Trophoblast cell (in vitro differentiated cells and primary cell): ENCODE measurements around the gene JADE2.
A peak's percentile ranks its signal among the peaks of the same experiment; 100 is the strongest.

Experiments used
- DNase-seq, 2 donors: peaks; one replicate each; pipeline ENCODE4 v3.0.0-alpha.2; 2016
- H2AFZ ChIP-seq: 2 replicates; pipeline ENCODE4 v1.6.1; 2013; ENCODE audit warnings: low read length, moderate library complexity, mild to moderate bottlenecking; ENCODE audit not compliant: insufficient read depth, poor library complexity
- H2AK5ac ChIP-seq: 2 replicates; pipeline ENCODE4 v1.6.1; 2013; ENCODE audit warnings: mild to moderate bottlenecking, low read length
- H2BK120ac ChIP-seq: 2 replicates; pipeline ENCODE4 v1.6.1; 2013; ENCODE audit warnings: low read length, mild to moderate bottlenecking, moderate library complexity; ENCODE audit not compliant: insufficient read depth, poor library complexity
- H2BK12ac ChIP-seq: 2 replicates; pipeline ENCODE4 v1.6.1; 2013; ENCODE audit warnings: mild to moderate bottlenecking, low read length, moderate library complexity
- H2BK5ac ChIP-seq: 2 replicates; pipeline ENCODE4 v1.6.1; 2013; ENCODE audit warnings: low read length, low read depth, moderate library complexity, mild to moderate bottlenecking; ENCODE audit not compliant: poor library complexity
- H3K14ac ChIP-seq: 2 replicates; pipeline ENCODE4 v1.6.1; 2013; ENCODE audit warnings: mild to moderate bottlenecking, low read length
- H3K18ac ChIP-seq: 2 replicates; pipeline ENCODE4 v1.6.1; 2013; ENCODE audit warnings: mild to moderate bottlenecking, low read length
- H3K23ac ChIP-seq: 2 replicates; pipeline ENCODE4 v1.6.1; 2013; ENCODE audit warnings: low read length
- H3K27ac ChIP-seq: 2 replicates; pipeline ENCODE4 v1.5.1; 2013; ENCODE audit warnings: low read depth, mild to moderate bottlenecking, inconsistent platforms, low read length, moderate library complexity
- H3K27me3 ChIP-seq: 2 replicates; pipeline ENCODE4 v1.6.1; 2013; ENCODE audit warnings: inconsistent platforms, mild to moderate bottlenecking, low read length, moderate library complexity; ENCODE audit not compliant: insufficient read depth
- H3K36me3 ChIP-seq, 2 experiments: 1 replicate in 1 of 2; 2 replicates in 1 of 2; pipeline ENCODE4 v1.6.1; 2013; ENCODE audit warnings: low read length in 2 of 2, mild to moderate bottlenecking in 2 of 2, moderate library complexity in 1 of 2; ENCODE audit not compliant: insufficient read depth in 2 of 2, control insufficient read depth in 1 of 2
- H3K4ac ChIP-seq: 2 replicates; pipeline ENCODE4 v1.6.1; 2013; ENCODE audit warnings: low read depth, mild to moderate bottlenecking, low read length, moderate library complexity
- H3K4me1 ChIP-seq, 2 experiments: 1 replicate in 1 of 2; 2 replicates in 1 of 2; pipeline ENCODE4 v1.6.1; 2013; ENCODE audit warnings: low read length in 2 of 2, mild to moderate bottlenecking in 2 of 2, moderate library complexity in 1 of 2; ENCODE audit not compliant: insufficient read depth in 2 of 2, control insufficient read depth in 1 of 2
- H3K4me2 ChIP-seq: 2 replicates; pipeline ENCODE4 v1.6.1; 2013; ENCODE audit warnings: inconsistent platforms, mild to moderate bottlenecking, low read length, moderate library complexity
- H3K4me3 ChIP-seq: 2 replicates; pipeline ENCODE4 v1.5.1; 2013; ENCODE audit warnings: mild to moderate bottlenecking, low read depth, low read length, inconsistent platforms
- H3K79me1 ChIP-seq: one replicate; pipeline ENCODE4 v1.6.1; 2013; ENCODE audit warnings: low read length
- H3K79me2 ChIP-seq: 2 replicates; pipeline ENCODE4 v1.6.1; 2013; ENCODE audit warnings: low read length, mild to moderate bottlenecking; ENCODE audit not compliant: control insufficient read depth, insufficient read depth, poor library complexity
- H3K9ac ChIP-seq: 2 replicates; pipeline ENCODE4 v1.6.1; 2013; ENCODE audit warnings: mild to moderate bottlenecking, low read length
- H3K9me3 ChIP-seq: 2 replicates; pipeline ENCODE4 v1.6.1; 2013; ENCODE audit warnings: low read depth, mild to moderate bottlenecking, control low read depth, inconsistent platforms, low read length; ENCODE audit not compliant: insufficient read depth
- H4K12ac ChIP-seq: 2 replicates; pipeline ENCODE4 v1.6.1; 2013; ENCODE audit warnings: low read depth, mild to moderate bottlenecking, low read length, moderate library complexity
- H4K8ac ChIP-seq: 2 replicates; pipeline ENCODE4 v1.6.1; 2013; ENCODE audit warnings: low read depth, mild to moderate bottlenecking, low read length, moderate library complexity
- H4K91ac ChIP-seq: one replicate; pipeline ENCODE4 v1.6.1; 2013; ENCODE audit warnings: low read depth, mild to moderate bottlenecking, low read length, moderate library complexity
- WGBS: extraction: QIAGEN DNeasy Blood & Tissue Kit; methylation state at CpG from one replicate; pipeline ENCODE4 v1.1.7; 2013; ENCODE audit warnings: missing lambda C conversion rate; ENCODE audit not compliant: insufficient read length, insufficient coverage; ENCODE audit errors: extremely low coverage; 5-methylcytosine and 5-hydroxymethylcytosine counted together

JADE2 gene

DNA sequence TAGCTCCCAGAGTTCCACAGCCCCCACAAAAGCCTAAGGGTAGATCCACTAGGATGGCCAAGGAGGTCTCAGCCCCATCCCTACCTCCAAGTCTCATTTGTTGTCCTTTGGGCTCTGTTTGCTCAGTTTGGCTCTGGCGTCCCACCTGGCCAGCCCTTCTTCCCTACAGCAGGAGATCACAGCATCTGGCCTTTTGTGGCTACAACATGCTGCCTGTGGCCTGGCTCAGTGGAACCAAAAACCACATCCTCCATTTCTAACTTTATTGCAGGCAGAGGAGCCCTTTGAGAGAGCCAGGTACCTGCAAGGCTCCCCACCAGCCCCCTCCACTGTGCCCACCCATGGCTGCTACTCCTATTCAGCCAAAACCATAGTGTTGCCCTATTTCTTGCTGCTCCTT, 11.4 kb downstream of the JADE2 start:
- Histone ChIP-seq H4K12ac (no peak overlapping the region), H3K23ac (no peak overlapping the region), H2BK120ac (no peak overlapping the region), H3K18ac (no peak overlapping the region), H3K9ac (no peak overlapping the region), H3K27ac (no peak overlapping the region), H3K4me3 (no peak overlapping the region), H3K14ac (no peak overlapping the region), H3K79me2 (no peaks in the 10 kb centered on the region), H3K4me2 (no peak overlapping the region), H3K27me3 (no peaks in the 10 kb centered on the region), H3K4me1 (no peaks in the 10 kb centered on the region), H3K79me1 (no peaks in the 10 kb centered on the region), H3K4ac (no peak overlapping the region), H2BK12ac (no peak overlapping the region), H3K9me3 (no peaks in the 10 kb centered on the region), H2AFZ (no peak overlapping the region), H4K91ac (no peak overlapping the region), H3K36me3 (no peaks in the 10 kb centered on the region), H4K8ac (no peak overlapping the region), H2BK5ac (no peak overlapping the region), H2AK5ac (no peak overlapping the region)
- DNase-seq, result no peak
- no CpG with 5 or more reads among the region's 1 CpG for WGBS

DNA sequence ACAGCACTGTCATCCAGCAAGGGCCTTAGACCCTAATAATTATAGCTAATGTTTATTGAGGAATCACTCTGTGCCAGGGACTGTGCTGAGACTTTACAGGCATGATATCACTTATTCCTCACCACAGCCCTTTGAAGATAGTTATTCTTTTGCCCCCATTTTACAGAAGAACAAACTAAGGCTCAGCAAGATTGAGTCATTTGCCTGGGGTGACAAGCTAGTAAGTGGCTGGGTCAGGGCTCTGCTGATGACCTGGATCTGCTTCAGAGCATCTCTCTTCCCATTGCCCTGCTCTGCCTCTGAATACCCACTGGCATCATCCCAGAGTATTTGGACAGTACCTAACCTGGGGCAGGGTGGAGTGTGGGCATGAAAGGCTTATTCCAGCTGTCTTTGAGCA, 11.8 kb downstream of the JADE2 start:
- Histone ChIP-seq H3K27ac (no peak overlapping the region), H3K9ac (no peak overlapping the region), H3K4me2 (no peak overlapping the region), H2BK5ac (no peak overlapping the region), H2BK12ac (no peak overlapping the region), H3K9me3 (no peaks in the 10 kb centered on the region), H3K79me2 (no peaks in the 10 kb centered on the region), H3K14ac (no peak overlapping the region), H4K12ac (no peak overlapping the region), H4K8ac (no peak overlapping the region), H2AK5ac (no peak overlapping the region), H3K18ac (no peak overlapping the region), H2BK120ac (no peak overlapping the region), H4K91ac (no peak overlapping the region), H3K79me1 (no peaks in the 10 kb centered on the region), H3K4me1 (no peaks in the 10 kb centered on the region), H3K4me3 (no peak overlapping the region), H2AFZ (no peak overlapping the region), H3K27me3 (no peaks in the 10 kb centered on the region), H3K4ac (no peak overlapping the region), H3K23ac (no peak overlapping the region), H3K36me3 (no peaks in the 10 kb centered on the region)
- DNase-seq, result no peak

DNA sequence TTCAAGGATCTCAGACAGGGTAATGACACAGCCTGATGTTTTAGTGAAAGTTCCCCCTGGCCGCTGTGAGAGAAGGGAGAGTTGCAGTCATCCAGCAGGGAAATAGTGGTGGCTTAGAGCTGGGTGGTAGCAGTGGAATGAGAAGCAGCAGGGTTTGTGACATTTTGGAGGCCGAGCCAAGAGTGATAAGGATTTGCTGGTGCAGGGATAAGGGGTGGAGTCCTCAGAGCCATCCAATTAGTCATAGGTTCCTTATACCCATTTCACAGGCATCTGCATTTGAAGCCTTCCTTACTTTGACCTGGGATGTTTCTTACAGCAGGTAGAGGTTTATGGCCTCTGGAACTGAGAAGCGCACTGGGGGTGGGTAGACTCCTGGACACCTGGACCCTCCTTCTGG, 12.8 kb downstream of the JADE2 start:
- Histone ChIP-seq H3K18ac (no peak overlapping the region), H3K79me1 (no peaks in the 10 kb centered on the region), H3K9ac (no peak overlapping the region), H4K12ac (no peak overlapping the region), H2BK5ac (no peak overlapping the region), H3K23ac (no peak overlapping the region), H3K4me3 (no peak overlapping the region), H3K4ac (no peak overlapping the region), H2AK5ac (no peak overlapping the region), H3K14ac (no peak overlapping the region), H3K79me2 (no peaks in the 10 kb centered on the region), H4K91ac (no peak overlapping the region), H4K8ac (no peak overlapping the region), H2AFZ (no peak overlapping the region), H2BK120ac (no peak overlapping the region), H2BK12ac (no peak overlapping the region), H3K36me3 (no peaks in the 10 kb centered on the region), H3K4me1 (no peaks in the 10 kb centered on the region), H3K4me2 (no peak overlapping the region), H3K27me3 (no peaks in the 10 kb centered on the region), H3K27ac (no peak overlapping the region), H3K9me3 (no peaks in the 10 kb centered on the region)
- WGBS, result no CpG with 5 or more reads among the region's 3 CpGs
- peak in 1 of 2 donors; percentile 51 for DNase-seq

DNA sequence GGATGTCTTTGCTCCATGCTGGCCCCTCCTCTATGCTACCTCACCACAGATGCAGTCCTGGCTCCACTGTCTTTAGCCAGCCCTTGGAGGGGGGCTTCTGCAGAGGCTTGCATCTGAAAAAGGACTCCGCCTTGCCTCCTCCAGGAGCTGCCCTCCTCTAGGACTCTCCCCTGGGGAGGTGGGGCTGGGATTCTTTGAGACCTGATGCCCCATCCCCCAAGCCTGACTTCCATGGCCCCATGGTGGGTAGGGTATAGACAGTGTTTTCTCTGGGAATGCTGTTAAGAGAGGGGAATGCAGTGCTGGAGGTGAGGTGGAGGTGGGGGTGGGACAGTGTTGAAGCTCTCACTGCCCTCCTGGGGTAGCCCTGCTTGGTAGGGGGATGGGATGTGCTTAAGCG, 14.3 kb downstream of the JADE2 start:
- H3K4me1 ChIP-seq, result no peaks in the 10 kb centered on the region
- WGBS, result no CpG with 5 or more reads among the region's 2 CpGs
- H4K12ac ChIP-seq, result no peak overlapping the region

More for the DNA sequence above, 14.3 kb downstream of the JADE2 start:
- Histone ChIP-seq H3K27me3 (no peaks in the 10 kb centered on the region), H3K79me1 (no peaks in the 10 kb centered on the region), H3K9me3 (no peaks in the 10 kb centered on the region), H3K4me3 (no peak overlapping the region), H3K4me2 (no peak overlapping the region), H2BK5ac (no peak overlapping the region), H3K36me3 (no peaks in the 10 kb centered on the region), H4K8ac (no peak overlapping the region), H3K9ac (no peak overlapping the region), H3K4ac (no peak overlapping the region), H2BK12ac (no peak overlapping the region), H3K79me2 (no peaks in the 10 kb centered on the region), H3K23ac (no peak overlapping the region), H3K18ac (no peak overlapping the region), H2AK5ac (no peak overlapping the region), H2BK120ac (no peak overlapping the region), H3K14ac (no peak overlapping the region), H4K91ac (no peak overlapping the region), H2AFZ (no peak overlapping the region), H3K27ac (no peak overlapping the region)
- no peak for DNase-seq
